Neural crest cell (in vitro differentiated cells): ENCODE measurements around the gene GAPVD1. TPM values are rescaled to one million over a fixed set of nuclear protein-coding genes. Genes with fewer than 3 reads are reported as not detected.
A peak's percentile ranks its signal among the peaks of the same experiment; 100 is the strongest.

Experiments
- DNase-seq: peaks from one replicate; pipeline ENCODE4 v3.0.0; 2021; ENCODE audit warnings: low read depth, mixed read lengths, low spot score
- H3K27ac Mint-ChIP-seq: one replicate; pipeline ENCODE4 v1.8.0; 2021; ENCODE audit warnings: mild to moderate bottlenecking, mixed read lengths; ENCODE audit not compliant: unreplicated experiment
- H3K27me3 Mint-ChIP-seq: 2 replicates; pipeline ENCODE4 v1.8.0; 2021; ENCODE audit warnings: low read depth, mild to moderate bottlenecking, mixed read lengths
- H3K36me3 Mint-ChIP-seq: 2 replicates; pipeline ENCODE4 v1.8.0; 2021; ENCODE audit warnings: low read depth, mild to moderate bottlenecking, mixed read lengths
- H3K4me1 Mint-ChIP-seq: 2 replicates; pipeline ENCODE4 v1.8.0; 2021; ENCODE audit warnings: mixed read lengths
- H3K4me3 Mint-ChIP-seq: one replicate; pipeline ENCODE4 v1.8.0; 2021; ENCODE audit warnings: mild to moderate bottlenecking, mixed read lengths
- H3K9me3 Mint-ChIP-seq: 2 replicates; pipeline ENCODE4 v1.8.0; 2021; ENCODE audit warnings: mixed read lengths
- CTCF ChIP-seq: fragments of 200-600 bp; sonication (generic); conservative IDR thresholded peaks from 2 replicates; pipeline ENCODE4 v1.5.0; 2021; ENCODE audit warnings: antibody characterized with exemption, mild to moderate bottlenecking
- total RNA-seq: library from RNA; stranded (reverse); gene quantifications from 2 replicates; pipeline ENCODE4 v1.2.1, GENCODE V29; 2021

GAPVD1 gene
- total RNA-seq, 1 donor from 2014 or later = 41.3 TPM

DNA sequence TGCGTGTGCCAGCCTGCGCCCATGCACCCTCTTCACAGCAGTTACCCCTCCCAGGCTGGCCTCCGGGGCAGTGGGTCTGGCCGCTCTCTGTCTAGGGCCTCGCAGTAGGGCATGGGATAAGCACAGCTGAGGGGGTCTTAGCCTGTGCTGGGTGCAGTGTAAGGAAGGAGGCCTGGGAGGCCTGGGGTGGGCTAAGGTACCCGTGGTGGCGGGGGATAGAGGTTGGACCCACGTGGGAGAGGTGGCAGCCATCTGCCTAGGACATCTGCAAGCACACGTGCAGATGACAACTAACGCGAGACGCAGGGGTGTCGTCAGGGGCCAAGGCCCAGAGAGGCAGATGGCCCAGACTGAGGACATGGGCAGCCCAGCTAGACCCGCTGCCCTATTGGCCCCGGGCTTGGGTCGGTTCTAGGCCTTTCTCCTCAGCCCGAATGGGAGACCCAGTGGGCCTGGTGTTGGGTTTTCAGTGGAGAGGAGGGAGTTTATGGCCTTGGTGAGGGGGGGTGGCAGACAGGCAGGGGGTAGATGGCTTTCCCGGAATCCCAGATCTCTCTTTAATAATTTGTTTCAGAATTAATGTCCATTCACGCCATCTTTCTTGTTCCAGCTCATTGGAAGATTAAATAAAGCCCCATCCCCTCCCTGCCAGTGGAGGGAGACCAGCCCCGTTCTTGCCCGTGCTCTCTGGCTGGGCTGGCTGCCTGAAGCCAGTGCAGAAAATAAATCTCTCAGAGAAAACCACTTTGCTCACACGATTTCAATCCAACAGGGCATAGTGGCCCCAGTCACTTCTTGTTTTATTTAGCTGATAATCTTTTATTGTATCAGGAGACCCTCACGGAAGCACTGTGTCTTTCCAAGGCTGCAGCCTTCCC lies 154.2 kb downstream of the GAPVD1 start:
- DNase-seq = no peak
- Mint-ChIP-seq H3K27ac (peak overlapping the region; percentile 27), H3K4me1 (peaks cover 4% of the 10 kb centered on the region), H3K4me3 (peak overlapping the region; percentile 10), H3K27me3 (no peaks in the 10 kb centered on the region), H3K9me3 (no peaks in the 10 kb centered on the region), H3K36me3 (no peaks in the 10 kb centered on the region)
- TF ChIP-seq CTCF = no peak

- no peaks in the 10 kb centered on the region for H3K36me3 Mint-ChIP-seq
- no peak overlapping the region for H3K27ac Mint-ChIP-seq
- peaks cover 4% of the 10 kb centered on the region for H3K4me1 Mint-ChIP-seq
- H3K9me3 Mint-ChIP-seq = no peaks in the 10 kb centered on the region
- H3K4me3 Mint-ChIP-seq = no peak overlapping the region
- H3K27me3 Mint-ChIP-seq = no peaks in the 10 kb centered on the region
- no peak for TF ChIP-seq CTCF
- DNase-seq = no peak
Measured at GRCh38 chr9:125416517-125416916, 154.9 kb downstream of the GAPVD1 start.

Other genes starting within 250 kb of the GAPVD1 start
- 13.1 and 15.2 TPM in 2 replicates for gene SCAI, start 118.3 kb upstream of the GAPVD1 start, total RNA-seq
- gene PPP6C, start 72.0 kb upstream of the GAPVD1 start, total RNA-seq = 45.3 and 46.2 TPM in 2 replicates
- gene RABEPK, start 61.3 kb upstream of the GAPVD1 start, total RNA-seq = 26.6 and 27.5 TPM in 2 replicates
- gene HSPA5, start 20.5 kb upstream of the GAPVD1 start, total RNA-seq = 175 and 182 TPM in 2 replicates